ENCODE results near the gene SMCO2.

The SMCO2 gene

GRCh38 chr12:27500546-27500945 lies 54.0 kb downstream of the SMCO2 start:
- no peak for DNase-seq (ENCODE audit: low read depth)

- no peak for DNase-seq (ENCODE audit: low read depth)
These were observed 55.5 kb downstream of the SMCO2 start for GRCh38 chr12:27502021-27502435.

GRCh38 chr12:27504507-27504906 lies 58.0 kb downstream of the SMCO2 start:
- peak; percentile 19 for DNase-seq (ENCODE audit: low read depth)

GRCh38 chr12:27505109-27505508 lies 58.6 kb downstream of the SMCO2 start:
- DNase-seq (ENCODE audit: low read depth), result peak; percentile 55

GRCh38 chr12:27505761-27506160 lies 59.2 kb downstream of the SMCO2 start:
- DNase-seq (ENCODE audit: low read depth), result no peak

GRCh38 chr12:27506645-27507189 lies 60.2 kb downstream of the SMCO2 start:
- no peak for DNase-seq (ENCODE audit: low read depth)

- DNase-seq (ENCODE audit: low read depth), result no peak
These were observed 62.3 kb downstream of the SMCO2 start for GRCh38 chr12:27508736-27509431.

GRCh38 chr12:27511031-27511722 lies 64.6 kb downstream of the SMCO2 start:
- no peak for DNase-seq (ENCODE audit: low read depth)

- DNase-seq (ENCODE audit: low read depth), result no peak
These were observed 65.1 kb downstream of the SMCO2 start for GRCh38 chr12:27511723-27512045.

- DNase-seq (ENCODE audit: low read depth), result no peak
These were observed 66.8 kb downstream of the SMCO2 start for GRCh38 chr12:27513155-27513824.

GRCh38 chr12:27515671-27516070 lies 69.1 kb downstream of the SMCO2 start:
- DNase-seq (ENCODE audit: low read depth), result no peak

GRCh38 chr12:27516625-27517024 lies 70.1 kb downstream of the SMCO2 start:
- no peak for DNase-seq (ENCODE audit: low read depth)

- DNase-seq (ENCODE audit: low read depth), result no peak
These were observed 71.0 kb downstream of the SMCO2 start for GRCh38 chr12:27517546-27517945.

GRCh38 chr12:27517961-27518665 lies 71.6 kb downstream of the SMCO2 start:
- no peak for DNase-seq (ENCODE audit: low read depth)

- DNase-seq (ENCODE audit: low read depth), result no peak
These were observed 74.5 kb downstream of the SMCO2 start for GRCh38 chr12:27521066-27521465.

GRCh38 chr12:27521981-27522380 lies 75.4 kb downstream of the SMCO2 start:
- no peak for DNase-seq (ENCODE audit: low read depth)

GRCh38 chr12:27523305-27523641 lies 76.7 kb downstream of the SMCO2 start:
- DNase-seq (ENCODE audit: low read depth), result no peak

- peak; percentile 100 for DNase-seq (ENCODE audit: low read depth)
These were observed 77.3 kb downstream of the SMCO2 start, which contains the start of gene PPFIBP1 for GRCh38 chr12:27523642-27524493. Gene PPFIBP1, plus strand, starts transcription at chr12:27524206. Its CDS starts 109,191 bp downstream, at chr12:27633397.

GRCh38 chr12:27524494-27524835 lies 77.9 kb downstream of the SMCO2 start:
- DNase-seq (ENCODE audit: low read depth), result no peak

- DNase-seq (ENCODE audit: low read depth), result peak; percentile 39
These were observed 78.6 kb downstream of the SMCO2 start for GRCh38 chr12:27524839-27525753.

All from HS-27A (cell line).